HG02973 (cell line): ENCODE data around the gene COL19A1.

Experiments
- ATAC-seq: cut with Tn5 transposase; IDR thresholded peaks from one replicate; pipeline ENCODE4 v1.9.1; 2021; ENCODE audit warnings: moderate library complexity; ENCODE audit not compliant: unreplicated experiment

The COL19A1 gene

GRCh38 chr6:70041411-70041810 lies 175.1 kb downstream of the COL19A1 start:
- no peak for ATAC-seq

GRCh38 chr6:70045413-70045812 lies 179.1 kb downstream of the COL19A1 start:
- no peak for ATAC-seq

- no peak for ATAC-seq
These were observed 185.1 kb downstream of the COL19A1 start for GRCh38 chr6:70051197-70052124.

GRCh38 chr6:70059039-70059719 lies 192.8 kb downstream of the COL19A1 start:
- no peak for ATAC-seq

GRCh38 chr6:70060680-70061079 lies 194.3 kb downstream of the COL19A1 start:
- ATAC-seq = no peak

- no peak for ATAC-seq
These were observed 195.2 kb downstream of the COL19A1 start for GRCh38 chr6:70061546-70061945.

- no peak for ATAC-seq
These were observed 195.7 kb downstream of the COL19A1 start for GRCh38 chr6:70062010-70062409.

- ATAC-seq = no peak
These were observed 206.3 kb downstream of the COL19A1 start for GRCh38 chr6:70072540-70073179.

GRCh38 chr6:70073637-70074036 lies 207.3 kb downstream of the COL19A1 start:
- ATAC-seq = no peak

- no peak for ATAC-seq
These were observed 212.9 kb downstream of the COL19A1 start for GRCh38 chr6:70079241-70079640.

- ATAC-seq = no peak
These were observed 214.2 kb downstream of the COL19A1 start for GRCh38 chr6:70080443-70081070.

GRCh38 chr6:70082830-70083229 lies 216.5 kb downstream of the COL19A1 start:
- no peak for ATAC-seq

GRCh38 chr6:70086806-70087205 lies 220.4 kb downstream of the COL19A1 start:
- no peak for ATAC-seq

- no peak for ATAC-seq
These were observed 227.8 kb downstream of the COL19A1 start for GRCh38 chr6:70094156-70094555.

- ATAC-seq = no peak
These were observed 233.4 kb downstream of the COL19A1 start for GRCh38 chr6:70099732-70100131.

GRCh38 chr6:70103798-70104197 lies 237.4 kb downstream of the COL19A1 start:
- ATAC-seq = no peak

- no peak for ATAC-seq
These were observed 241.7 kb downstream of the COL19A1 start for GRCh38 chr6:70107852-70108629.

- peak; percentile 64 for ATAC-seq
These were observed 244.0 kb downstream of the COL19A1 start for GRCh38 chr6:70110126-70111022.

GRCh38 chr6:70111737-70112136 lies 245.4 kb downstream of the COL19A1 start:
- ATAC-seq = no peak
